Mucosa of gallbladder (tissue), 1 donor: ENCODE measurements around the gene LBP. TPM values are rescaled to one million over a fixed set of nuclear protein-coding genes. Genes with fewer than 3 reads are reported as not detected.
A peak's percentile ranks its signal among the peaks of the same experiment; 100 is the strongest.
"Not testable (repeated sequence)": the region's sequence is repeated elsewhere in the genome, so short reads cannot be mapped to it uniquely, and the experiment has no call there.

Experiments
- DNase-seq: peaks from one replicate; pipeline ENCODE4 v3.0.0-alpha.2; 2020; ENCODE audit warnings: low spot score
- total RNA-seq: library from RNA; stranded (reverse); gene quantifications from one replicate; pipeline ENCODE4 v1.2.1, GENCODE V29; 2021
- donor health status: DM: no; HTN: no; CAD: no.

LBP gene, protein sequence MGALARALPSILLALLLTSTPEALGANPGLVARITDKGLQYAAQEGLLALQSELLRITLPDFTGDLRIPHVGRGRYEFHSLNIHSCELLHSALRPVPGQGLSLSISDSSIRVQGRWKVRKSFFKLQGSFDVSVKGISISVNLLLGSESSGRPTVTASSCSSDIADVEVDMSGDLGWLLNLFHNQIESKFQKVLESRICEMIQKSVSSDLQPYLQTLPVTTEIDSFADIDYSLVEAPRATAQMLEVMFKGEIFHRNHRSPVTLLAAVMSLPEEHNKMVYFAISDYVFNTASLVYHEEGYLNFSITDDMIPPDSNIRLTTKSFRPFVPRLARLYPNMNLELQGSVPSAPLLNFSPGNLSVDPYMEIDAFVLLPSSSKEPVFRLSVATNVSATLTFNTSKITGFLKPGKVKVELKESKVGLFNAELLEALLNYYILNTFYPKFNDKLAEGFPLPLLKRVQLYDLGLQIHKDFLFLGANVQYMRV
- 0.55 TPM for total RNA-seq

DNA sequence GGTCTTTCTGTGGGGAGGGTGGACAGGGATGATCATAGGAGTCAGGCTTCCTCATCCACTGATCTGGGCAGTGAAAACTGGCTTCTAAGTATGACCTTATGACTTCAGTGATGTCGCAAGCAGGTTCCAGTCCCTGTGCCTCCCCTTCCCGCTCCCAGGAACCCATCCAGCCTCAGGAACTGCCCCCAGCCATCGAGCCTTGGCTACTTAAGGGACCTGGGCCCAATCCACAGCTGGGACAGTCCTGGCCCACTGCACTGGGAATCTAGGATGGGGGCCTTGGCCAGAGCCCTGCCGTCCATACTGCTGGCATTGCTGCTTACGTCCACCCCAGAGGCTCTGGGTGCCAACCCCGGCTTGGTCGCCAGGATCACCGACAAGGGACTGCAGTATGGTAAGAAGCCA lies at the start of gene LBP:
Gene LBP, plus strand, starts transcription at position 236 of the 405 bp plus-strand sequence. Its CDS starts 35 bp downstream, at position 271.
- no peak for DNase-seq

DNA sequence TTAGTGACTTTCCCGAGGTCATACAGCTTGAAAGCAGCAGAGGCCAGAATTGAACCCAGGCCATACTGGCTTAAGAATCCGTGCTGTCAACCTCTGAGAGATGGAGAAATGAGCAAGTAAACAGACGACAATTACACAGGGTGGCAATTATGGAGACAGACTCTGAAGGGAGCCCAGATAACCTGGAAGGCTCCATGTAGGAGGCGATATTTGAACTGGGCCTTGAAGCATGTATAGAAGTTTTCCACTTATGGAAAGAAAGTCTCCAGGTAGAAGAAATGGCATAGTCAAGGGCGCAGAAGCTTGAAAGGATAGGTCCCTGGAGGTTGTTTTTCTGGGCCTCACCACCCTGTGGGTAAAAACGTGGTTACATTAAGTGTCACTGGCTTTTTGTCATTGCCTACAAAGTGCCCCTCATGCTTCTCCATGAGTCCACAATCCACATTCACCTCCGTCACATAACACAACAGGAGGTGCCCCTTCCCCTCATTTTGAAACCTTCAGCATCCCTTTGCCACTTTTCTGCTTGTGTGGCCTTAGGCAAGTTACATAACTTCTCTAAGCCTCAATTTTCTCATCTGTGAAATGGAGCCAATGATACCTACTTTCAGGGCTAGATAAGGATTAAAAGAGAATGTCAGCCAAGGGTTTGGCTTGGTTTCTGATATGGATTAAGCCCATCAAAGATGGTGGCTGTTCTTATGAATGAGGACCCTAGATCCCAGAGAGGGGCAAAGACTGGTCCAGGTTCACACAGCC lies 48.2 kb upstream of the LBP start:
- no peak for DNase-seq

DNA sequence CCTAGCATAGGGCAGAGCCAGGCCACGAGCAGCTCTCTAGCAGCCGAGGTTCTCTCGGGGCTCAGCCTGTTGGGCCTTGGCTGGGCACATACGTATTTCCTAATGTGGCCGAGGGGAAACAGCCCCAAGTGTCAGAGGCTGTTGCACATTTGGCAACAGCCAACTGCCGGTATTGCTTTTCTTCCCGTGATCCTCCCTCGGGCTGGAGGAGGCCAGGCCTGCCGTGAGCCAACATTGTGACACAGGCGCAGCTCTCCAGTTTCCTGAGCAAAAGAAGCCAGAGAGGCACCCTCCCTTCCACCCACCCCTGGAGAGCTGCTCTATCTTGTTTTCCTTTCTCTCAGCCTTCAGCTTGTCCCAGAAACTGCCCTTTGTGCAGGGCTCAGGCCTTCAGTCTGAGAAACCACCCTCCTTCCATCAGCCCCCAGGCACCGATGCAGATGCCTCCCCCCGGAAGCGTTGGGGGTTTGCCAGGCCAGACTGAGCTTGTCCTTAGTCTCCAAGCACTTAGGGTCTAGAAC lies 47.5 kb upstream of the LBP start:
- peak; percentile 61 for DNase-seq

DNA sequence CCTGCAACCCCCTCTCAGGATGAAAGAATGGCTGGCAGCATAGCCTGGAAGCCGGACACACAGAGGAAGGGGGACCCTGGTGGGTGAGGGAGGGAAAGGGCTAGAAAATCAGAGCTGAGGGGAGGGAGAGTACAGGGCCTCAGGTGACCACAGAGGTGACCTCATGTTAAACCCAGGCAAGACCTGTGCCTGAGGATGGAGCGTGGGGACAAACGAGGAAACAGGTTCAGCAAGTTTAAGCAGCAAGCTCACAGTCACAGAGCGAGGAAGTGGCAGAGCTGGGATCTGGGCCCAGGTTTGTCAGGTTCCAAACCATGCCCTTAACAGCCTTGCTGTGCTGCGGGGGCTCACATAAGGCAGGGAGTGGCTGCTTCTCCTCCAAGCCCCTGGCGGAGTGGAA lies 46.3 kb upstream of the LBP start:
- DNase-seq, result no peak

DNA sequence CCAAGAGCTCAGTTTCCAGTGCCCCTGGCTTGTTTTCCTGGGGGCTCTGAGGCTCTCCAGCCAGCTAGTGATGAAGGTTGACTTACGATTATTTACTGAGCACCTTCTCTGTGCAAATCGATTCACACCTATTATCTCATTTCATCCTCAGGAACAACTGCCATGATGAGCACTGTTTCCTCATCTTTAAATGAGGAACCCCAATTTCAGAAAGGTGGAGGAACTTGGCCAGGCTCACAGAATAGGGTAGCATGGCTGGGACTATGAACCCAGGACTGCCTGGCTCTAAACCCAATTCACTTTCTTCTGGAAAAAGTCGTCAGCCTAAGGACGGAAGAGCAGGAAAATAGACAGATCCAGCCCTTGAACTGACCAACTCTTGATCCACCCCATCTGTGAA lies 45.8 kb upstream of the LBP start:
- DNase-seq, result no peak

DNA sequence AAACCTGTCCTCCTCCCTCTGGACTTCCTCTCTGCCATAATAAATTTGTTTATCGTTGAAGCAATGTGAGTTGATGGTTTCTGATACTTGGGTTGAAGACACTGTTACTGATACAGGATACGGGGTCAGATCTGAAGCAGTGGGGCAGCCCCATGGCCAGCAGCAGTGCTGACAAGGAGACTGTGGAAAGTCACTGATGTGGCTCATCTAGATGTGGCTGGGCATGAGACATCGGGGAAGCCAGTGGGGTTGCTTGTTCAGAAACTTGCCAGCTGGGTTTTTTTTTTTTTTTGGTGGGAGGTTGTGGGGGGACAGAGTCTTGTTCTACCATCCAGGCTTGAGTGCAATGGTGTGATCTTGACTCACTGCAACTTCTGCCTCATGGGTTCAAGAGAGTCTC lies 45.0 kb upstream of the LBP start:
- no peak for DNase-seq

DNA sequence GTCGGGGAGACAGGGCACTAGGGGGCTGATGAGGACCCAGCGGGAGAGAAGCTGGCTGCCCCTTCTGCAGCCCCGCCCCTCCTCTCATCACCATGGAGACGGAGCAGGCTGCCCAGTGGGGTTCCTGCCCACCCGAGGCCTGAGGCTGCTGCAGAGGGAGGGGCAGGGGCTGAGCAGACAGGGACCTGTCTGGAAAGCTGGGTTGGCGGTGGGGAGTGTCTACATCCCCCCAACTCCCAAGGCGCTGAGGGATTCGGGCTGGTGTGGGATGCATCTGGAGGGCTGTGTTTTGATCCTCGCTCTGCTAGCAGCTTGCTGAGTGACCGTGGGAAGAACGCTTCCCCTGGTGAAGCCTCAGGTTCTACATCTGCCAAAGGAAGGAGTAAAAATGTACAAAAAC lies 43.5 kb upstream of the LBP start:
- no peak for DNase-seq

DNA sequence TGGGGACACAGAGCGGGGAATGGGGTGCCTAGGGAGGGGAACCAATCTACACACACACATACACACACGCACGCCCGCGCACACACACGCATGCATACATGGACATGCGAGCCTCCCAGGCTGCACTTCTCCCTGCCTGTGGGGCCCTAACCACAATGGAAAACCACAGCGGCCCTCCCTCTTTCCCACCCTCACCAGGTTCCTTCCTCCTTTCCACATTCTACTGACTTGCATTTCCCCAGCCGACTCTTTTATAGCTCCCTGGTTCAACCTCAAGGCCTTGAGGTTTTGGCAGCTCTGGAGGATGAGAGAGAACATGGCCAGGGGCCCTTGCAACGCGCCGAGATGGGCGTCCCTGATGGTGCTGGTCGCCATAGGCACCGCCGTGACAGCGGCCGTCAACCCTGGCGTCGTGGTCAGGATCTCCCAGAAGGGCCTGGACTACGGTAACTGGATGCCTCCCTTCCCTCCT lies 42.3 kb upstream of the LBP start, which contains the start of gene BPI:
Gene BPI, plus strand, starts transcription at position 249 of the 472 bp plus-strand sequence. Its CDS starts 68 bp downstream, at position 317.
- DNase-seq, result peak; percentile 12

DNA sequence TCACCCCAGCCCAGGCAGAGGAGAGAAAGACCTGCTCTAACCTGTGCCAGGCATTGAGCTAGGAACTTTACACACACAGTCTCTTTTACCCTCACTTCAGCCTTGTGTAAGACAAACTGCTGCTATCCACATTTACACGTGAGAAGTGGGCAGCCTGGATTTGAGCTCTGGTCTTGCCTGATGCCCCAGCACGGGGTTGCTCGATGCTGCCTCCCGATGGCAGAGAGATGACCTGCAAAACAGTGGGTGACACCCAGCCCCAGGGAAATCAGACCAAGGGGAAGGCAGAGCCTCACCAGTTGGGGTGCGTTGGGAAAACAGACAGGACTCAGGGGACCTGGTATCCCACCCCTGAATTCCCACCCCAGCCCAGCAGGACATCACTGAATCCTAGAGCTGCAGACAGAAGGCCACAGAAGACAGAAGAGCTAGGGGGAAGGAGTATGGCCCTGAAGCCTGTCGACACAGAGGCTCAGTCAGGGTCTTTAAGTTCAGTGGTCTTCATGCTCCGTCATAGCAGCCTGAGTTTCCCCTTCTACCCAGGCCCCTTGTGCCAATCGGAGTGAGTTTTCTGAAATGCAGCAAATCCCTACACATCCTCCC lies 41.3 kb upstream of the LBP start:
- no peak for DNase-seq

DNA sequence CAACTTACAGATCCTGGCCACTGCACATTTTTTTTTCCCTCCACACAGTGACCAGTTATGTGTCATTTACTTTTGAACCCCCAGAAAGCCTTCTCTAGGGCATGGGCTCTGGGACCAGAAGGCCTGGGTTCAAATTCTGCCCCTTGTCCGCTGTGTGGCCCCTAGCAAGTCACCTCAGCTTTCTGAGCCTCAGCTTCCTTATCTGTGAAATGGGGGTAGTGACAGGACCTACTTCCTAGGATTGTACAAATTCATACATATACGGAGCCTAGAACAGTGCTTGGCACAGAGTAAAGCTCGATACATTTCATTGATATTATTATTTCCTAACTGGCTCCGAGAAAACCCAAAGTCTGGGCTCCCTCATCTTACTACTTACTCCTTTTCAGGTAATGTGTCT lies 40.7 kb upstream of the LBP start:
- no peak for DNase-seq

DNA sequence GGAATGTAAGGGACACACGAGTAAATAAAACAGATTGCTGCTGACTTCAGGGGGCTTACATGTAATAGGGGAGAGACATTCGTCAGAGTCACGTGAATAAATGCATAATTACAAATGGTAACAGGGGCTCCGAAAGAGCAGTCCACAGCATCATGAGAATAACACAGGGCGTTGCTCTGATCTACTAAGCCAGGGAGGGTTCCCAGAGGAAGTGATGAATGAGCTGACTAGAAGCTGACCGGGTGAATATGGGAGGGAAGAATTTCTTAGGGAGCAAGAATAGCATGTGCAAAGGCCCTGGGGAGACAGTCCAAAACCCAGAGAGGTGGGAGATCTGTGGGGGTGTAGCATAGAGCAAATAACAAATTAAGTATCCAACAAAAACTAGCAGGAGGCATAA lies 39.9 kb upstream of the LBP start:
- no peak for DNase-seq

DNA sequence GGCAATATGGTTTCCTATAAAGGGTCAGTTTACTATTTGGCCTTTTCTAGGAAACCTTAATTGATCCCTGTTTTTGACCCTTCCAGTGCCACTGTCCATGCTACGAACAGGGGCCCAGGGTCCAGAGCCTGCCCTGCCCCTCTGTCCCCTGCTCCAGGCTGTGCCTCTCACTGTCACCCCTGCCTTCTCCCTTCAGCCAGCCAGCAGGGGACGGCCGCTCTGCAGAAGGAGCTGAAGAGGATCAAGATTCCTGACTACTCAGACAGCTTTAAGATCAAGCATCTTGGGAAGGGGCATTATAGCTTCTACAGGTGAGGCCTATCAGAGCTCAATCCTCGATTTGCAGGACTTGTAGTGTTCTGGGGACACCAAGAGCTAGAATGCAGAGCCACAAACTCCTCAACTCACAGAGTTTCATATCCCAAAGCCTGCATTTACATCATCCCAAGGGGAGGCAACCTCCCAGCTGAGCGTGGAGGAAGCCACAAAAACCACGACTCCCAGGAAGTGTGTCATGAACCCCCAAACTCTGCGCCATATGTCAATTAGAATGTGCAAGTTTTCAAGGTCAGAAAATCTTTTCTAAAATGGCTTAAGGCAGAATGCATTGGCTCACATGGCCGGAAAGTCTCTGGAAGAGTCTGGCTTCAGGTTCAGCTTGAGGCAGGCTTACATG lies 38.8 kb upstream of the LBP start:
- no peak for DNase-seq

DNA sequence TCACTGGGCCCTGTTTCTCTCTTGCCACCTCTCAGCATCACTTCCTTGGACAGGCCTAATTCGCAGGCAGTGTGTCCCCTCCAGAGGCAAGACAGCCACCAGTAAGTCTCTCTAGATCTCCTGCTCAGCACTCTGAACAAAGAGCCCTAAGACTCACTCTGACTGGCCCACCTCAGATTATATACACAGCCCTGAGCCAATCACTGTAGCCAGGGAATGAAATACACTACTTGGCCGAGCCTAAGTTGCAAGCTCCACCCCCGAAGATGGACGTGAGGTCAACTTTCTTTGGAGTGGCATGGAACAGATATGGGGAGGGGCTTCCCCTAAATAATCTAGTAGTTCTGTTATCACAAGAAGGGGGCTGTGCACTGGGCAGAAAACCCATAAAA lies 38.2 kb upstream of the LBP start:
- DNase-seq, result no peak

DNA sequence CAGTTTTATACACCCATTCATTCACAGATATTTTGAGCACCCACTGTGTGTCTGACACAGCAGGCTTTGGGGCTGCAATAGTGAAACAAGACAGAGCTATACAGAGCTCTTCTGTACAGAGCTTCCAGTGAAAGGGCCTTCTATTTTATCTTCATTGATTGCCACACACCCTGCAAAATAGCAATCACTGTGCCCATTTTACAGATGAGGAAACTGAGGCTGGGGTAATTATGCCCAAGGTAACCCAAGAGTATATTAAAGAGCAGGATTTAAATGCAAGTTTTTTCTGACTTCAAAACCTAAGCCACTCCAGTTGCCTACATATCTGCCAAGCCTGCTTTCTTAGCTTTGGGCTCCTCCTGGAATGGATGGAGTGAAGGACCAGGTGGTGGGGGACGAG lies 37.8 kb upstream of the LBP start:
- no peak for DNase-seq

DNA sequence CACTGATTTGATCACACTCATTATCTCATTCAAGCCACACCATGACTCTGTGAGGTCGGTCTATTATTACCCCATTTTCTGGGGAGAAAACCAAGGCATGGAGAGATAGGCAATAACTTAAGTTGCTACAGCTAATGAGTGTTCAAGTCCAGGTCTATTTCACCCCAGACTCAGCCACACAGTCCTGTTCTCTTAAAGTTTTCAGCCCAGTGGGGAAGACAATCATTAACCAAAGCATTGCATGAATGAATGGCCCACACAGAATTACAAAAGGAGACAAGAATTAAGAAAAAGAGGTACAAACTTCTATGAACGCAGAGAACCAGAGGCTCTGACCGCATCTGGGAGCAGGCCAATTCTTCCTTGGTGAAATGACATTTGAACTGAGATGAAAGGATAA lies 35.2 kb upstream of the LBP start:
- DNase-seq, result no peak

DNA sequence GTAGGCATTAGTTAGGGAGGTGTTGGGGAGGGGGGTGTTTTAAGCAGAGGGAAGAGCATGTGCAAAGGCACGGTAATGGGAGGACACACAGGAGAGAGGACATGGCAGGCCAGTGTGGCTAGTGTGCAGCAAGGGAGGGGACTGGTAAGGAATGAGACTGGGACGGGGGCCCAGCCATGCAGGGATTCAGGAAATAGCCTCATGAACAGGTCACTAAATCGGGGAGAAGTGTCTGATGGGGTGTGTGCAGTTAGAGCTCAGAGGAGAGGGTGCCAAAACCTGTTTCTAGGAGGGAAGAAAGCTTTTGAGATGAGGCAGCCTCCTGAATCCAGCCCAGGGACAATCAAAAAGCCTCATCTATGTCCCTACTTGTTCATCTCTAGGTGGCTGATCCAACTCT lies 34.8 kb upstream of the LBP start:
- DNase-seq, result no peak

DNA sequence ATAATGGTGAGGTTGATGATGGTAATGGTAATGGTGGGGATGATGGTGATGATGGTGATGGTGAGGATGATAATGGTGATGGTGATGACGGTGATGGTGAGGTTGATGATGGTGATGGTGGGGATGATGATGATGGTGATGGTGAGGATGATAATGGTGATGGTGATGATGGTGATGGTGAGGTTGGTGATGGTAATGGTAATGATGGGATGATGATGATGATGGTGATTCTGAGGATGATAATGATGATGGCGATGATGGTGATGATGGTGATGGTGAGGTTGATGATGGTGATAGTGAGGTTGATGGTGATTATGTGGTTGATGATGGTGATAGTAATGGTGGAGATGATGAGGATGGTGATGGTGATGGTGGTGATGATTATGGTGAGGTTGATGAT lies 32.6 kb upstream of the LBP start:
- DNase-seq, result no peak

DNA sequence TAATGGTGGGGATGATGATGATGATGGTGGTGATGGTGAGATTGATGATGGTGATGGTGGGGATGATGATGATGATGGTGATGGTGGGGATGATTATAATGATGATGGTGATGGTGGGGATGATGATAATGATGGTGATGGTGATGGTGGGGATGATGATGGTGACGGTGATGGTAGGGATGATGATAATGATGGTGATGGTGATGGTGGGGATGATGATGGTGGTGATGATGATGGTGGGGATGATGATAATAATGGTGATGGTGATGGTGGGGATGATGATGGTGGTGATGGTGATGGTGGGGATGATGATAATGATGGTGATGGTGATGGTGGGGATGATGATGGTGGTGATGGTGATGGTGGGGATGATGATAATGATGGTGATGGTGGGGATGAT lies 31.9 kb upstream of the LBP start:
- not testable (repeated sequence) for DNase-seq

DNA sequence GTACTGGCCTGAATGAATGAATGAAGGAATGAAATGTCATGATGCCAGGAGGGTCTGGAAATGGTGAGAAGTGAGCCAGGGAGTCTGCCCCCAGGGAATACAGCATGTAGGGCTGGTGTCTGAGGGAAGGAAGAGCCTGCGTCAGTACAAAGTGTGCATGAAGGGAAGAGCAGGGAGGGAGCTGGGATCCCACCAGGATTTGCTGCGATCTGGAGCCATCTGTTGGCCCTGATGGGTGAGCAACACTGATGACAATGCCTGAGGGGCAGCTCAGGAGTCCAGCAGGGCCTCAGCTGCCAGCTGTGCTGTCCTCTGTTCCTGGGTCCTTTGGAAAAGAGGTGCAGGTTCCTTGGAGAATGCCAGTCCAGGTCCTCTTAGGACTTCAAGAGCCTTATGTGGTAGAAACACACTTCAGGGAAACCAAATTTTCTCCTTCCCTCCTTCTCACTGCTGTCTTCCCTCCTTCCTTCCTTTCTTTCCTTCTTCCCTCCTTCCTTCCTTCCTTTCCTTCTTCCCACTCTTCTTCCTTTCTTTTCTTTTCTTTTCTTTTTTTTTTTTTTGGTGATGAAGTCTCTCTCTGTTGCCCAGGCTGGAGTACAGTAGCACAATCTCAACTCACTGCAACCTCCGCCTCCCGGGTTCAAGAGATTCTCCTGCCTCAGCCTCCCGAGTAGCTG lies 30.9 kb upstream of the LBP start:
- no peak for DNase-seq

DNA sequence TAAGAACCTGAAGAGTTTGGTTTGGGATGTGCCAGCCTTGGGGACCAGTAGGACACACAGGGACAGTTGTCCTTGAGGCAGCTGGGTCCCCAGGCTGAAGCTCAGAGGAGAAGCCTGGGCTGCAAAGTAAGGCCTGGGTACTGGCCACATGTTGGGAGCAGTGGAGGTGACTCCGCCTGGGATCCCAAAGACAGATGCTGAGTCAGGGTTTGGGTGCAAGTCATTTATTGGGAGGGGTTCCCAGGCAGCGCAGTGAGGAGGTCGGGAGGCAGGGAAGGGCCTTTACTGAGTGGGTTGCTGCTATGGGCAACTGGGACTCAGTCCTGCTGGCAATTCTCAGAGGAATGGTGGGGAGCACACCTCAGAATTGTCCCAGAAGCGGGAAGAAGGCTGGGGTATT lies 29.9 kb upstream of the LBP start:
- DNase-seq, result no peak

DNA sequence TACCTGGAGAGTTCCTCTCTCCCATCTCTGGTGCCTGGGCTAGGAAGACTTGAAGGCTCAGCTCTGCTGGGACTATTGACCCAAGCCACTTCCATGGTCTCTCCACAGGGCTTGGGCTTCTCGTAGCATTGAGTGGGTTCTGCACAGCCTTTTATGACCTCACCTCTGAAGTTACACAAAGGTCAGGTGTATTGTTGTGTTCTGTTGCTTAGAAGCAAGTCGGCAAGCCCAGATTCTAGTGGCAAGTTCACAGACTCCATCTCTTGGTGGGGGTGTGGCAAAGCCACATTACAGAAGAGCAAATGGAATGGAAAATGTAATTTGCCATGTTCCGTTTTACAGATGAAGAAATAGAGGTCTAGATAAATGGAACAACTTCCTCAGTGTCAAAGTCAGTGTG lies 28.9 kb upstream of the LBP start:
- no peak for DNase-seq
